GM23338 (cell line): ENCODE results near the gene CCDC177. TPM values are rescaled to one million over a fixed set of nuclear protein-coding genes. Genes with fewer than 3 reads are reported as not detected.

Source experiments
- ATAC-seq: fragments of 200-7000 bp; cut with Tn5 transposase; 3 replicates; pipeline ENCODE4 v1.9.1; 2020
- DNase-seq: peaks from one replicate; pipeline ENCODE4 v3.0.0-alpha.2; 2015; ENCODE audit warnings: low spot score
- H2AFZ ChIP-seq: fragments of 200-600 bp; sonication (generic); 2 replicates; pipeline ENCODE4 v1.8.0; 2016; ENCODE audit warnings: antibody characterized with exemption, mild to moderate bottlenecking, moderate library complexity
- H3F3A ChIP-seq: fragments of 200-600 bp; sonication (generic); replicated peaks from 2 replicates; pipeline ENCODE4 v1.8.0; 2017; ENCODE audit warnings: antibody characterized with exemption, mixed run types, low read depth
- H3K27ac ChIP-seq: fragments of 200-600 bp; sonication (generic); 2 replicates; pipeline ENCODE4 v1.6.1; 2016; ENCODE audit warnings: low read depth
- H3K27me3 ChIP-seq: fragments of 200-600 bp; sonication (generic); 2 replicates; pipeline ENCODE4 v1.8.0; 2016; ENCODE audit warnings: mild to moderate bottlenecking, mixed run types, moderate library complexity; ENCODE audit not compliant: insufficient read depth
- H3K36me3 ChIP-seq: fragments of 200-600 bp; sonication (generic); 2 replicates; pipeline ENCODE4 v1.8.0; 2016; ENCODE audit warnings: mild to moderate bottlenecking; ENCODE audit not compliant: insufficient read depth
- H3K4me1 ChIP-seq: fragments of 200-600 bp; sonication (generic); 2 replicates; pipeline ENCODE4 v1.8.0; 2016; ENCODE audit warnings: mild to moderate bottlenecking, moderate library complexity; ENCODE audit not compliant: insufficient read depth
- H3K4me2 ChIP-seq: fragments of 200-600 bp; sonication (generic); 2 replicates; pipeline ENCODE4 v1.7.1; 2017; ENCODE audit warnings: mixed run types
- H3K4me3 ChIP-seq: fragments of 200-600 bp; sonication (generic); 2 replicates; pipeline ENCODE4 v1.6.1; 2016; ENCODE audit warnings: mixed run types
- H3K79me2 ChIP-seq: fragments of 200-600 bp; sonication (generic); replicated peaks from 2 replicates; pipeline ENCODE4 v1.8.0; 2017; ENCODE audit warnings: mild to moderate bottlenecking; ENCODE audit not compliant: insufficient read depth
- H3K9me2 ChIP-seq: fragments of 200-600 bp; sonication (generic); 2 replicates; pipeline ENCODE4 v1.8.0; 2017; ENCODE audit not compliant: insufficient read depth
- H4K20me1 ChIP-seq: fragments of 200-600 bp; sonication (generic); replicated peaks from 2 replicates; pipeline ENCODE4 v1.8.0; 2017; ENCODE audit warnings: mild to moderate bottlenecking; ENCODE audit not compliant: insufficient read depth
- H3K27ac Mint-ChIP-seq: 2 replicates; pipeline ENCODE4 v1.8.0; 2020; ENCODE audit warnings: inconsistent platforms, mild to moderate bottlenecking, moderate library complexity, mixed read lengths
- H3K27me3 Mint-ChIP-seq: 3 replicates; pipeline ENCODE4 v1.8.0; 2022; ENCODE audit warnings: low read depth, mild to moderate bottlenecking, moderate library complexity, mixed read lengths, inconsistent platforms; ENCODE audit not compliant: insufficient read depth, poor library complexity
- H3K36me3 Mint-ChIP-seq: 3 replicates; pipeline ENCODE4 v1.8.0; 2021; ENCODE audit warnings: low read depth, mild to moderate bottlenecking, inconsistent platforms, moderate library complexity, mixed read lengths
- H3K4me1 Mint-ChIP-seq: 3 replicates; pipeline ENCODE4 v1.8.0; 2020; ENCODE audit warnings: mild to moderate bottlenecking, inconsistent platforms, mixed read lengths
- H3K4me3 Mint-ChIP-seq: 3 replicates; pipeline ENCODE4 v1.8.0; 2021; ENCODE audit warnings: moderate library complexity, mild to moderate bottlenecking, inconsistent platforms, mixed read lengths
- H3K9me3 Mint-ChIP-seq: 3 replicates; pipeline ENCODE4 v1.8.0; 2020; ENCODE audit warnings: moderate library complexity, mild to moderate bottlenecking, inconsistent platforms, mixed read lengths
- CREB1 ChIP-seq: fragments of 250-450 bp; sonication (Bioruptor Pico); IDR thresholded peaks from 2 replicates; pipeline ENCODE4 v1.5.0; 2020; ENCODE audit warnings: low read depth, mild to moderate bottlenecking, moderate library complexity
- CTCF ChIP-seq, 2 experiments: fragments of 200-600 bp in 1 of 2; sonication (generic) in 1 of 2; conservative IDR thresholded peaks; 2 replicates each; pipeline versions ENCODE4 v1.5.1 to v1.6.1; 2016 to 2017; ENCODE audit warnings: antibody characterized with exemption in 2 of 2, low read depth in 2 of 2, mild to moderate bottlenecking in 2 of 2, moderate library complexity in 1 of 2
- EZH2 ChIP-seq: fragments of 200-600 bp; sonication (generic); IDR thresholded peaks from one replicate; pipeline ENCODE4 v1.8.0; 2017; ENCODE audit warnings: antibody characterized with exemption, mild to moderate bottlenecking, low read depth; ENCODE audit not compliant: unreplicated experiment
- EZH2phosphoT487 ChIP-seq: fragments of 200-600 bp; sonication (generic); IDR thresholded peaks from one replicate; pipeline ENCODE4 v1.8.1; 2018; ENCODE audit warnings: antibody characterized with exemption; ENCODE audit not compliant: unreplicated experiment
- JUNB ChIP-seq: IDR thresholded peaks from one replicate; pipeline ENCODE4 v1.6.1; 2016; ENCODE audit warnings: antibody characterized with exemption; ENCODE audit not compliant: unreplicated experiment
- NANOG ChIP-seq: IDR thresholded peaks from 2 replicates; pipeline ENCODE4 v1.6.1; 2016; ENCODE audit warnings: antibody characterized with exemption, borderline replicate concordance
- POLR2AphosphoS5 ChIP-seq: IDR thresholded peaks from 2 replicates; pipeline ENCODE4 v1.6.1; 2016; ENCODE audit warnings: antibody characterized with exemption, low read depth
- STAT1 ChIP-seq: IDR thresholded peaks from one replicate; pipeline ENCODE4 v1.6.1; 2016; ENCODE audit warnings: antibody characterized with exemption; ENCODE audit not compliant: unreplicated experiment
- ZNF114 ChIP-seq: fragments of 250-450 bp; sonication (Bioruptor Pico); IDR thresholded peaks from 2 replicates; pipeline ENCODE4 v1.5.0; 2020; ENCODE audit warnings: mild to moderate bottlenecking, moderate library complexity
- ZNF331 ChIP-seq: fragments of 250-450 bp; sonication (Bioruptor Pico); IDR thresholded peaks from 2 replicates; pipeline ENCODE4 v1.5.0; 2020; ENCODE audit warnings: low read depth, mild to moderate bottlenecking, moderate library complexity
- polyA plus RNA-seq: library from polyadenylated mRNA; unstranded; fragments of >200 nt; fragmentation: Nextera tagmentation; extraction: Ambion mirVana; gene quantifications from 2 replicates; pipeline ENCODE4 v1.2.1, GENCODE V29; 2016
- total RNA-seq: library from RNA; depleted of rRNA; stranded (reverse); fragments of >200 nt; shearing (Covaris generic); gene quantifications from 2 replicates; pipeline ENCODE4 v1.2.3, GENCODE V29; 2014
- TF ChIP-seq, protein P1 (sequence below): IDR thresholded peaks from one replicate; pipeline ENCODE4 v1.6.1; 2018; ENCODE audit warnings: antibody characterized with exemption; ENCODE audit not compliant: unreplicated experiment

CCDC177 gene
- total and polyA plus RNA-seq, 2 experiments from 2014 or later = 0.18 to 1.7 TPM

GRCh38 chr14:69559581-69560011, 15.1 kb downstream of the CCDC177 start:
- Mint-ChIP-seq H3K36me3 (no peaks in the 10 kb centered on the region), H3K27ac (no peak overlapping the region), H3K4me1 (peaks cover 22% of the 10 kb centered on the region), H3K4me3 (no peak overlapping the region), H3K27me3 (peaks cover 8% of the 10 kb centered on the region), H3K9me3 (no peaks in the 10 kb centered on the region; the same call in 2 of the 3 replicates)
- H3K79me2 ChIP-seq = no peaks in the 10 kb centered on the region
- no peaks in the 10 kb centered on the region for H3K36me3 ChIP-seq
- 0 out of 2 replicates have a peak overlapping the region, but pooled peaks have one; percentile 23 for H2AFZ ChIP-seq
- no peaks in the 10 kb centered on the region for H4K20me1 ChIP-seq
- no peaks in the 10 kb centered on the region for H3F3A ChIP-seq
- H3K9me2 ChIP-seq = no peaks in the 10 kb centered on the region
- TF ChIP-seq CREB1 (CRISPR knock-in tag) = no peak
- no peak for TF ChIP-seq EZH2phosphoT487
- H3K27ac ChIP-seq = no peak overlapping the region
- H3K4me1 ChIP-seq = peaks cover 13% of the 10 kb centered on the region; the same call in 1 of the 2 replicates
- no peak overlapping the region for H3K4me3 ChIP-seq
- H3K27me3 ChIP-seq = no peaks in the 10 kb centered on the region
- ATAC-seq = peak; percentile 55
- H3K4me2 ChIP-seq = no peak overlapping the region
- DNase-seq = no peak

DNA sequence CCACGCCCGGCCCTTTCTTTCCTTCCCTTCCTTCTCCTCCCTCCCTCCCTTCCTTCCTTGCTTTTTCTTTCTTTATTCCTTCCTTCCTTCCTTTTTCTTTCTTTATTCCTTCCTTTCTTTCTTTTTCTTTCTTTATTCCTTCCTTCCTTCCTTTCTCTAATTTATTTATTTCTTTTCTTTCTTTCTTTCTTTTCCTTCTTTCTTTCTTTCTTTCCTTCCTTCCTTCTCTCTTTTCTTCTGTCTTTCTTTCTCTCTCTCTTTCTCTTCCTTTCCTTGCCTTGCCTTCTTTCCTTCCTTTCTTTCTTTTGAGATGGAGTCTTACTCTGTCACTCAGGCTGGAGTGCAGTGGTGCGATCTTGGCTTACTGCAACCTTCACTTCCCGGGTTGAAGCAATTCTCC, 15.9 kb downstream of the CCDC177 start:
- Histone ChIP-seq H3K79me2 (no peaks in the 10 kb centered on the region), H3F3A (no peaks in the 10 kb centered on the region), H3K27me3 (no peaks in the 10 kb centered on the region), H3K4me3 (no peak overlapping the region), H3K4me1 (peaks cover 13% of the 10 kb centered on the region; the same call in 1 of the 2 replicates), H3K9me2 (no peaks in the 10 kb centered on the region), H4K20me1 (no peaks in the 10 kb centered on the region), H3K4me2 (no peak overlapping the region), H3K27ac (no peak overlapping the region), H3K36me3 (no peaks in the 10 kb centered on the region), H2AFZ (no peak overlapping the region)
- DNase-seq = no peak
- H3K27ac Mint-ChIP-seq = no peak overlapping the region
- no peaks in the 10 kb centered on the region for H3K36me3 Mint-ChIP-seq
- no peak for ATAC-seq
- no peak overlapping the region for H3K4me3 Mint-ChIP-seq
- peaks cover 22% of the 10 kb centered on the region for H3K4me1 Mint-ChIP-seq
- no peaks in the 10 kb centered on the region; the same call in 2 of the 3 replicates for H3K9me3 Mint-ChIP-seq
- H3K27me3 Mint-ChIP-seq = peaks cover 8% of the 10 kb centered on the region
- no peak for TF ChIP-seq CTCF (conservative IDR thresholded peaks at IDR 0.05; ENCODE audit: low read depth in 2 of 2)
- no peak for TF ChIP-seq CREB1 (CRISPR knock-in tag)
- no peak for TF ChIP-seq POLR2AphosphoS5
- no peak for TF ChIP-seq NANOG
- TF ChIP-seq JUNB = no peak
- no peak for TF ChIP-seq STAT1
- TF ChIP-seq EZH2 = no peak
- TF ChIP-seq, protein P1, sequence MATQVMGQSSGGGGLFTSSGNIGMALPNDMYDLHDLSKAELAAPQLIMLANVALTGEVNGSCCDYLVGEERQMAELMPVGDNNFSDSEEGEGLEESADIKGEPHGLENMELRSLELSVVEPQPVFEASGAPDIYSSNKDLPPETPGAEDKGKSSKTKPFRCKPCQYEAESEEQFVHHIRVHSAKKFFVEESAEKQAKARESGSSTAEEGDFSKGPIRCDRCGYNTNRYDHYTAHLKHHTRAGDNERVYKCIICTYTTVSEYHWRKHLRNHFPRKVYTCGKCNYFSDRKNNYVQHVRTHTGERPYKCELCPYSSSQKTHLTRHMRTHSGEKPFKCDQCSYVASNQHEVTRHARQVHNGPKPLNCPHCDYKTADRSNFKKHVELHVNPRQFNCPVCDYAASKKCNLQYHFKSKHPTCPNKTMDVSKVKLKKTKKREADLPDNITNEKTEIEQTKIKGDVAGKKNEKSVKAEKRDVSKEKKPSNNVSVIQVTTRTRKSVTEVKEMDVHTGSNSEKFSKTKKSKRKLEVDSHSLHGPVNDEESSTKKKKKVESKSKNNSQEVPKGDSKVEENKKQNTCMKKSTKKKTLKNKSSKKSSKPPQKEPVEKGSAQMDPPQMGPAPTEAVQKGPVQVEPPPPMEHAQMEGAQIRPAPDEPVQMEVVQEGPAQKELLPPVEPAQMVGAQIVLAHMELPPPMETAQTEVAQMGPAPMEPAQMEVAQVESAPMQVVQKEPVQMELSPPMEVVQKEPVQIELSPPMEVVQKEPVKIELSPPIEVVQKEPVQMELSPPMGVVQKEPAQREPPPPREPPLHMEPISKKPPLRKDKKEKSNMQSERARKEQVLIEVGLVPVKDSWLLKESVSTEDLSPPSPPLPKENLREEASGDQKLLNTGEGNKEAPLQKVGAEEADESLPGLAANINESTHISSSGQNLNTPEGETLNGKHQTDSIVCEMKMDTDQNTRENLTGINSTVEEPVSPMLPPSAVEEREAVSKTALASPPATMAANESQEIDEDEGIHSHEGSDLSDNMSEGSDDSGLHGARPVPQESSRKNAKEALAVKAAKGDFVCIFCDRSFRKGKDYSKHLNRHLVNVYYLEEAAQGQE = no peak
- no peak for TF ChIP-seq ZNF114 (CRISPR knock-in tag)
- no peak for TF ChIP-seq ZNF331 (CRISPR knock-in tag)
